Ecto neural progenitor cell (in vitro differentiated cells): Measurements from ENCODE around the gene PPP5C.
A peak's percentile ranks its signal among the peaks of the same experiment; 100 is the strongest.
"Not testable (repeated sequence)": the region's sequence is repeated elsewhere in the genome, so short reads cannot be mapped to it uniquely, and the experiment has no call there.

ENCODE experiments used
- DNase-seq: peaks from one replicate; pipeline ENCODE4 v3.0.0-alpha.2; 2018; ENCODE audit warnings: low spot score

The PPP5C gene

DNA sequence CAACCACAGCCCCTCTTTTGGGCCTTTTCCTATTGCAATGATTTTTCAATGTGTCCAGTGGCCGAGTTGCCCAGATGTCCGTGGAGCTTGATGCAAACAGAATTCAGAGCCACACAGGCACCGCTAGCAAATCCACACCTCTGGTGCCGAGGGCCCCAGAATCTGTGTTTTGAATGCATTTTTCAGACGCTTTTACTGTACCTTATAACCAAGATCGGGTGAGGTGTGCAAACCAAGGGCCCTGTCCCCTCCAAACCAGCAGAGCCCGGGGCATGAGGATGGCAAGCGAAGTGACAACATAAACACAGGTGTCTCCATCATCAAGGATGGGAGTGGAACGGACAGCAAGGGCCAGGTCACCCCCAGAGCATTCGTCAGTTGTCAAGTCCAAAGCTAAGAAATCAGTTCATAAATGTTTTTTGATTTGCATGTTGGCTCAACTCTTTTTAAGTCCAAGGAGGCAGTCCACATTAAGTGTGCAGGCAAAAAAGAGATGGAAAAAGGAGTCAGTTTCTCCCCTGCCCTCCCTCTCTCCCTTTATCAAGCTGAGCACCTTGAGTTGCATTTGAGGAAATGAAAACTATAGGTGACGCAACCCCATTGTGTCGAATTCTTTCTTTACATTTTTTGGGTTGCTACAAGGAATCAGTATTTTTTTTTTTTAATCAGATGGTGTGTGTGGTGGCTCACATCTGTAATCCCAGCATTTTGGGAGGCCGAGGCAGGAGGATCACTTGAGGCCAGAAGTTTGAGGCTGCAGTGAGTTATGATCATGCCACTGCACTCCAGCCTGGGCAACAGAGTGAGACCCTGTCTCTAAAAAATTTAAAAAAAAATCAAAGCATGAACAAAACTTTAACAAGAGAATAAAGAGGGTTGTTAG is 63.6 kb downstream of the PPP5C start:
- DNase-seq, result no peak

DNA sequence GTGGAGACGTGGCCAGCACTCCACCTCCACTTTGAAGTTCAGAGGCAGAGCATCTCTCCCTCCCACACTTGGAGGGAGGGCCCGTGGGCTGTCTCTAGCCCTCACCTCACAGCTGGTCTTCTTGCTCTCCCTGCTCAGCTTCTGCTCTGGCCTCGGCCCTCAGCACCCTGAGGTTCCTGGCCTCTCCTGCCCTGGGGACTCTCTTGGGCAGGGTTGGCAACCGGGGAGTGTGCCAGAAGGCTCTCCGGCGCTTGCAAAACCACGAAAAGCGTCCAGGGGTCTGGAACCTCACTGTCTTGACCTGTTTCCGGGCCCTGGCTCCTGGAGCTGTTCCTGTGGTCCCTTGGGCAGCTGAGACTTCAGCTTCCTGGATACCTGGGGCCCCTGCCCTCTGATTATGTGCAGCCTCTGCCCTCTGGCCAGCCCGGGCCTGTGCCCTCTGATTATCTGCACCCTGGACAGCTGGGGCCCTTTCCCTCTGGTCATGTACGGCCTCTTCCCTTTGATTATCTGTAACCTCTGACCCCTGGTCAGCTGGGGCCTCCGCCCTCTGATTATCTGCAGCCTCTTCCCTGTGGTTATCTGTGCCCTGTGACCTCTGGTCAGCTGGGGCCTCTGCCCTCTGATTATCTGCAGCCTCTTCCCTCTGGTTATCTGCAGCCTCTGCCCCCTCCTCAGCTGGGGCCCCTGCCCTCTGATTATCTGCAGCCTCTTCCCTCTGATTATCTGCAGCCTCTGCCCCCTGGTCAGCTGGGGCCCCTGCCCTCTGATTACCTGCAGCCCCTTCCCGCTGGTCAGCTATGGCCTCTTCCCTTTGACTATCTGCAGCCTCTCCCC is 64.4 kb downstream of the PPP5C start:
- DNase-seq, result no peak

GRCh38 chr19:46411925-46412649 is 65.2 kb downstream of the PPP5C start:
- no peak for DNase-seq

- no peak for DNase-seq
These were observed 65.9 kb downstream of the PPP5C start for GRCh38 chr19:46412650-46413261.

GRCh38 chr19:46413262-46414031 is 66.6 kb downstream of the PPP5C start, which contains the start of gene CCDC8:
Gene CCDC8, minus strand, starts transcription at chr19:46413564. Its CDS starts 754 bp downstream, at chr19:46412810.
- peak; percentile 95 for DNase-seq

DNA sequence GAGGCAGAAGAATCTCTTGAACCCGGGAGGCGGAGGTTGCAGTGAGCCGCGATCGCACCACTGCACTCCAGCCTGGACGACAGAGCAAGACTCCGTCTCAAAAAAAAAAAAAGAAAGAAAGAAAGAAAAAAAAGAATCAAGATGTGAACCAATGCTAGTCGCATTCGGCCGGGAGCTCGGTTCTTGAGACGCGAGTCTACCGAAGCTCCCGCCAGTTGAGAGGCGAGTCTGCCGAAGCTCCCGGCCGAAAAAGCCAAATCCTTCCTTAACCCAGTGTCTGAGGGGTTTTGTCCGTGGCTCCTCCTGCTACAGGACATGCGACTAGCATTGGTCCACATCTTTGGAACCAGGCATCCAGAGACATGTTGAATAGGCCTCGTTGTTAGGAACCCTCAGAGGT is 68.0 kb downstream of the PPP5C start:
- DNase-seq, result not testable (repeated sequence)

- peak; percentile 98 for DNase-seq
These were observed 69.2 kb downstream of the PPP5C start for GRCh38 chr19:46415804-46416709.

DNA sequence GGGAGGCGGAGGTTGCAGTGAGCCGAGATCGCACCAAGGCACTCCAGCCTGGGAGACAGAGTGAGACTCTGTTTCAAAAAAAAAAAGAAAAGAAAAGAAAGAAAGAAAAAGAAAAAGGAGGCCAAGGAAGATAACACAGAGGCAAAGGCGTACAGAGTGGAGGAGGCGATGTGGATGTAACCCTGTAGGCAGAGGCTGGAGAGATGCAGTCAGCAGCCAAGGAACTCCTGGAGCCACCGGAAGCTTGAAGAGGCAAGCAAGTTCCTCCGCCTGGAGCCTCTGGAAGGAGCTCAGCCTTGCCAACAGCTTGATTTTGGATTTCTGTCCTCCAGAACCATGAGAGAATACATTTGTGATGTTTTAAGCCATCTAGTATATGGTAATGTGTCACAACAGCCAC is 73.2 kb downstream of the PPP5C start:
- no peak for DNase-seq

GRCh38 chr19:46422344-46422743 is 75.5 kb downstream of the PPP5C start:
- no peak for DNase-seq

- no peak for DNase-seq
These were observed 76.3 kb downstream of the PPP5C start for GRCh38 chr19:46423188-46423587.

DNA sequence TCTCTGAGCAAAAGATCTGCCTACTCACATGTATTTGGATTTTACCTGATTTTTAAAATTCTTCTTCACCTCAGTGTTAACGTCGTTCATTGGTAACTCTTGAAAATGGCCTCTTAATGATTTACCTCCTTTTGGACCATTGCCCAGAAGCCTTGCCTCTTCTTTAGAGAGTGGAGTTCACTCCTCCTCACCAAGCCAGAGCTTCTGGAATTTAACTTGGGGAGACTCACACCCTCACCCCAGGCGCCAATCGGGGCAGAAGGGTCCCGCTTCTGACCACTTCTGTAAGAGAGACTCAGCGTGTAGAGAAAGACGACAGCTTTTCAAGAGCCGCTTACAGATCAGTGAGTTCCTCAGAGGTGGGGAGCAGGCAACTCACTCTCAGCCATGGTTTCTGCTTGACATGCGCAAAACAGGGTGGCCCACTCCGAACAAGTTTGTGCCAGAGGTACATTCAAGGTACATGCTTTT is 79.2 kb downstream of the PPP5C start:
- no peak for DNase-seq

DNA sequence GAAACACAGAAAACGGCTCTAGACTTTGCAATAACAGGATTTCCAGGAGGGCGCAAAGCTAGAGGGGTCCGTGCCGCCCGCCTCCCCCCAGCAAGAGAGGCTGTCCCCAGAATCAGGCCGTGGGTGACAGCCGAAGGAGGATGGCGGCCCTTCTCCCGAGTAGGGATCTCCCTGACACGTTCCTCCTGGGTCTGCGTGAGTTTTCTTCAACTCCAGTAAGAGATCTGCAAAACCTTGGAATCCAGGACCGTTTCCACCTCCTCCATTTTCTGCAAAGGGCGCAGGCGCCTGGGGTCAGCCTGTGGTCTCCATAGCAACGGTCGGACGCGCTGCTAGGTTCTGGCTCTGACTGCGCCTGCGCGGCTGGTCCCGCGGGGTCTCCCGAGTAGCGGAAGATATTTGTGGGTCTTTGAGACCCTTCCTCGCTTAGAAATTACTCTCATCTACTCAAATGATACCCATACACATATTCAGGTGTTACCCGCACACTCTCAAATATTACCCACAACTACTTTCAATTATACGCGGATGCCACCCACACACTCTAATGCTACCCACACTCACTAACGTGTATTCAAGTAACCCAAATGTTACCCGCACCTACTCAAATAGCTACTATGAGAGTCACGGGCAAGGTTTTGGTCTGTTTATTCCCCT is 79.7 kb downstream of the PPP5C start:
- DNase-seq, result peak; percentile 93

DNA sequence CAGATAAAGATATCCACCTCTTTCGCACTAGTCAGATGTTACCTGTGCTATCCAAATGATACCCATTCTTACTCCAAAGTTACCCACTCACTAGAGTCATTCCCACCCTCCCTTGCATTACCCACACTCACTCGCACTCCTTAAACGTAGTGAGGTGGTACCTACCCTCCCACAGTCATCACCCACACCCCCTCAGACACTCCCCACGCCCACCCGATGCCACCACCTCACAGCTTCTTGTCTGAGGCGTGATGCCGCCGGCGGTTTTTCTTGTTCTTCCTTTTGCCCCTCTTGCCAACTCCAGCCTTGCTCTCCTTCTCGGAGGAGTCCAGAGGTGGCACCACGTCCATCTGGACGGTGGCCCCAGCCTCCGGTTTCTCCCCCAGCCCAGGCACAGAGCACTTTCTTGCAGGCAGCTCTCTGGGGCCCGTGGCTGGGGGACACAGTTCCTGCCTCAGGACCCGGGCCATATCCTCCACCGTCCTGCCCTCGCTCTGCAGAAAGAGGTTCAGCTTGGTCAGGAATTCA is 80.7 kb downstream of the PPP5C start:
- DNase-seq, result no peak

- peak; percentile 92 for DNase-seq
These were observed 81.6 kb downstream of the PPP5C start, which contains the start of gene PNMA8C for GRCh38 chr19:46428239-46429135. Gene PNMA8C, minus strand, starts transcription at chr19:46428936. Its CDS starts 577 bp downstream, at chr19:46428359.

DNA sequence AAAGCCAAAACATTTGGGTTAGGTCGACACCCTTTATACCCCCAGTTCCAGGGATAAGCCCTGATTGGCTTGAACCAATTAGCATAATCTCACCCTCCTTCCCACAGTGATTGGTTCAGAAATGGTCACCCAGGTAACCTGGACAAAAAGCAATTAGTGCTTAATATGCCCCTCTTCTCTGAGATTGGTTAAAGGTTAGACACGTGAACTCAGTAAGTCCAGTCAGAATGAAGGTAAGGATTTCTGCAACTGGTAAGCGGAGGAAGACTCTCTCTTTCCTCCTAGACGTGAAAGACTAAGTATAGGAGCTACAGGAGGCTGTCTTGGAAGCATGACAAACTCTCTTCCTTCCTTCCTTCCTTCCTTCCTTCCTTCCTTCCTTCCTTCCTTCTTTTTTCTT is 83.1 kb downstream of the PPP5C start:
- no peak for DNase-seq

GRCh38 chr19:46431824-46432223 is 84.9 kb downstream of the PPP5C start:
- DNase-seq, result no peak

GRCh38 chr19:46433470-46433869 is 86.6 kb downstream of the PPP5C start:
- not testable (repeated sequence) for DNase-seq

DNA sequence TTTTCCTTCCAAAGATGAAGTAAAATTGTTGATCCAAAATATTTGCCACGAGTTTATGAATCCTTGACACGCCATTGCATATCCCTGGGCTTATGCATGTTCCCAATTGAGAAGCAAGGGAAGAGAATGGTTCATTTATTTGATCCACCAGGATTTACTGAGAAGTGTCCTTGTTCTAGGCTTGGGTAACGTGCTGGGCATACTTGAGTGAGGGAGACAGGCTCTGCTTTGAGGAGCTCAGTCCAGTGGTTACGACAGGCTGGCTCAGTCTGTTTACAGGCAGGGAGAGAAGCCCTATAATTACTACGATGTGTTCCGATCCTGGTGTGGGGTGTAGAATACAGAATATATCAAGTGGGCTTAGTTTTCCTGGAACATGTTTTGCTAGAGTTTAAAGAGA is 88.1 kb downstream of the PPP5C start:
- DNase-seq, result no peak
